Hepatocyte (in vitro differentiated cells): Measurements from ENCODE around the gene CYYR1. TPM values are rescaled to one million over a fixed set of nuclear protein-coding genes. Genes with fewer than 3 reads are reported as not detected.

ENCODE experiments used
- DNase-seq: peaks from one replicate; pipeline ENCODE4 v3.0.0-alpha.2; 2016; ENCODE audit warnings: low spot score
- H2AFZ ChIP-seq: fragments of 200-600 bp; sonication (generic); 2 replicates; pipeline ENCODE4 v1.6.0; 2016; ENCODE audit warnings: antibody characterized with exemption, mild to moderate bottlenecking
- H3K27ac ChIP-seq: fragments of 200-600 bp; sonication (generic); 2 replicates; pipeline ENCODE4 v1.5.1; 2016; ENCODE audit warnings: mild to moderate bottlenecking
- H3K27me3 ChIP-seq: fragments of 200-600 bp; sonication (generic); 2 replicates; pipeline ENCODE4 v1.6.1; 2016
- H3K36me3 ChIP-seq: fragments of 200-600 bp; sonication (generic); replicated peaks from 2 replicates; pipeline ENCODE4 v1.5.1; 2016; ENCODE audit warnings: low read depth; ENCODE audit not compliant: insufficient read depth
- H3K4me1 ChIP-seq: fragments of 200-600 bp; sonication (generic); 2 replicates; pipeline ENCODE4 v1.5.1; 2016; ENCODE audit warnings: mild to moderate bottlenecking, moderate library complexity; ENCODE audit not compliant: insufficient read depth
- H3K4me2 ChIP-seq: fragments of 200-600 bp; sonication (generic); 2 replicates; pipeline ENCODE4 v1.6.0; 2016
- H3K4me3 ChIP-seq: fragments of 200-600 bp; sonication (generic); 2 replicates; pipeline ENCODE4 v1.5.1; 2016; ENCODE audit warnings: mild to moderate bottlenecking
- H3K79me2 ChIP-seq: fragments of 200-600 bp; sonication (generic); 2 replicates; pipeline ENCODE4 v1.6.0; 2017; ENCODE audit warnings: mild to moderate bottlenecking
- H3K9me2 ChIP-seq: fragments of 200-600 bp; sonication (generic); replicated peaks from 2 replicates; pipeline ENCODE4 v1.6.0; 2017; ENCODE audit warnings: mild to moderate bottlenecking; ENCODE audit not compliant: insufficient read depth
- H3K9me3 ChIP-seq: fragments of 200-600 bp; sonication (generic); 2 replicates; pipeline ENCODE4 v1.5.1; 2016; ENCODE audit warnings: low read depth, mild to moderate bottlenecking
- H4K20me1 ChIP-seq: fragments of 200-600 bp; sonication (generic); 2 replicates; pipeline ENCODE4 v1.6.0; 2016; ENCODE audit warnings: mild to moderate bottlenecking; ENCODE audit not compliant: insufficient read depth, poor library complexity, severe bottlenecking
- CTCF ChIP-seq: fragments of 200-600 bp; sonication (generic); IDR thresholded peaks from 2 replicates; pipeline ENCODE4 v1.5.1; 2016; ENCODE audit warnings: antibody characterized with exemption, mild to moderate bottlenecking; ENCODE audit not compliant: poor library complexity
- EZH2 ChIP-seq: fragments of 200-600 bp; sonication (generic); IDR thresholded peaks from 2 replicates; pipeline ENCODE4 v1.6.1; 2016; ENCODE audit warnings: antibody characterized with exemption, mild to moderate bottlenecking, borderline replicate concordance
- EZH2phosphoT487 ChIP-seq: fragments of 200-600 bp; sonication (generic); IDR thresholded peaks from one replicate; pipeline ENCODE4 v1.6.1; 2018; ENCODE audit warnings: antibody characterized with exemption, mild to moderate bottlenecking, low read depth, moderate library complexity; ENCODE audit not compliant: unreplicated experiment, severe bottlenecking
- WGBS: methylation state at CpG from one replicate; pipeline ENCODE4 v1.1.6; 2016; ENCODE audit warnings: low lambda C conversion rate; ENCODE audit errors: missing lambda C conversion rate; 5-methylcytosine and 5-hydroxymethylcytosine counted together
- polyA plus RNA-seq: library from polyadenylated mRNA; unstranded; fragments of >200 nt; fragmentation: Nextera tagmentation; extraction: Ambion mirVana; gene quantifications from 2 replicates; pipeline ENCODE4 v1.2.1, GENCODE V29; 2016
- total RNA-seq: library from RNA; depleted of rRNA; stranded (reverse); fragments of >200 nt; gene quantifications from 2 replicates; pipeline ENCODE4 v1.2.3, GENCODE V29; 2014

CYYR1 gene
- total and polyA plus RNA-seq, 2 experiments from 2014 or later, result 6.6 to 7.6 TPM

GRCh38 chr21:26421724-26422123 is 151.4 kb downstream of the CYYR1 start:
- H2AFZ ChIP-seq, result no peak overlapping the region
- H4K20me1 ChIP-seq, result no peaks in the 10 kb centered on the region
- H3K79me2 ChIP-seq, result no peaks in the 10 kb centered on the region
- H3K4me2 ChIP-seq, result no peak overlapping the region
- no peaks in the 10 kb centered on the region for H3K9me3 ChIP-seq
- no peaks in the 10 kb centered on the region for H3K9me2 ChIP-seq
- H3K4me1 ChIP-seq, result no peaks in the 10 kb centered on the region
- H3K36me3 ChIP-seq, result no peaks in the 10 kb centered on the region
- 83% methylated on average over 1 of the region's 1 CpG for WGBS
- H3K4me3 ChIP-seq, result no peak overlapping the region
- no peak for TF ChIP-seq CTCF
- no peak for TF ChIP-seq EZH2phosphoT487
- TF ChIP-seq EZH2, result no peak
- no peak overlapping the region for H3K27ac ChIP-seq
- no peaks in the 10 kb centered on the region for H3K27me3 ChIP-seq
- DNase-seq, result no peak
